GM18508 (cell line): ENCODE results near the gene STK32B.
"Not testable (repeated sequence)": the region's sequence is repeated elsewhere in the genome, so short reads cannot be mapped to it uniquely, and the experiment has no call there.

Experiments used
- ATAC-seq: cut with Tn5 transposase; IDR thresholded peaks from one replicate; pipeline ENCODE4 v1.9.1; 2021; ENCODE audit warnings: moderate number of reproducible peaks; ENCODE audit not compliant: insufficient read depth, unreplicated experiment

The STK32B gene

DNA sequence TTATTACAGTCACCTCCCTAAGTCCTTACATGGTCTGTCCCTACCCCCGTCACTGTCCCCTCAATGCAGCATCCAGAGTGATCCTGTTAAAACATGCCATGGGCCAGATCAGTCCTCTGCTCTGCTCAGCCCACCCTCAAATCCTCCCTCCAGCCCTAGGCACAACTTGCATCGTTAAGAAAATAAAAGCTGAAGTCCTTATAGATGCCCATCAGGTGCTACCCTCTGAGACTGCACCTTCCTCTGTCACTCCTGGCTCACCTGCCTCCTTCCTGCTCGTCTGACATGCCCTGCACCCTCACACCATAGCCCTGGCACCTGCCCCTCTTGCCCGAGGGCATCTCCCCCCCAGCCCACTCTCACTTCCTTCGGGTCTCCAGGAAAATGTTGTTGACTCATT lies 4.1 kb downstream of the STK32B start:
- no peak for ATAC-seq

DNA sequence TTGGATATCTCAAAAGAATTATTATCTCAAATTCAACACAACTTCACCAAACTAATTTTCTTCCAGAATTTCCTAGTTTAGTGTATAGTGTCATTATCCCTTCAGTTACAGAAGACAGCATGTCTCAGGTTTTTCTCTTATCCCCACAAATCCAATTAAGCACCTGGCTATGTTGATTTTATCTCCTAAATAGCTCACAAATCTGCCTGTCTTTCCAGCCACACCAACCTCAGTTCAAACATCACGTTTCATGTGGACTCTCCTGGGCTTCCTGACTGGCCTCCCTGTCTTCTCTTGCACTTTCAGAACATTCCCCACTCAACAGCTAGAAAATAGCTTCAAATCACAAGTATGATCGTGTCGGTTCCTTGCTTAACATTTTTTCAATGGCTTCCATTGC lies 14.8 kb downstream of the STK32B start:
- no peak for ATAC-seq

DNA sequence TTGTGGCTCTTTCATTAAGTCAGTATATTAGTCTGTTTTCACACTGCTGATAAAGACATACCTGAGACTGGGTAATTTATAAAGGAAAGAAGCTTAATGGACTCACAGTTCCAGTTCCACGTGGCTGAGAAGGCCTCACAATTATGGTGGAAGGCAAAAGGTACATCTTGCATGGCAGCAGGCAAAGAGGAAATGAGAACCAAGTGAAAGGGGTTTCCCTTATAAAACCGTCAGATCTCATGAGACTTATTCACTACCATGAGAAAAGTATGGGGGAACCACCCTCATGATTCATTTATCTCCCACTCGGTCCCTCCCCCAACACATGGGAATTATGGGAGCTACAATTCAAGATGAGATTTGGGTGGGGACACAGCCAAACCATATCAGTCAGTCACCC lies 15.7 kb downstream of the STK32B start:
- not testable (repeated sequence) for ATAC-seq

DNA sequence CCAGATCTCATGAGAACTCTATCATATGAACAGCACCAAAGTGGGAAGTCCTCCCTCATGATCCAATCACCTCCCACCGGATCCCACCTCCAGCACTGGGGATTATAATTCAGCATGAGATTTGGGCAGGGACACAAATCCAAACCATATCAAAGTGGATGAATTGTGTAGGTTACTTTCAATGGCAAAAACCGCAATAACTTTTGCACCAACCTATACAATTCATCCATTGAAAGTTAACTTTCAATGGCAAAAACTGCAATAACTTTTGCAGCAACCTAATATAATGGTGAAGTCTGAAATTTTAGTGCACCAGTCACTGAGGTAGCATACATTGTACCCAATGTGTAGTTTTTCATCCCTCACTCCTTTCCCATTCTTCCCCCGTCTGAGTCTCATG lies 16.6 kb downstream of the STK32B start:
- no peak for ATAC-seq

DNA sequence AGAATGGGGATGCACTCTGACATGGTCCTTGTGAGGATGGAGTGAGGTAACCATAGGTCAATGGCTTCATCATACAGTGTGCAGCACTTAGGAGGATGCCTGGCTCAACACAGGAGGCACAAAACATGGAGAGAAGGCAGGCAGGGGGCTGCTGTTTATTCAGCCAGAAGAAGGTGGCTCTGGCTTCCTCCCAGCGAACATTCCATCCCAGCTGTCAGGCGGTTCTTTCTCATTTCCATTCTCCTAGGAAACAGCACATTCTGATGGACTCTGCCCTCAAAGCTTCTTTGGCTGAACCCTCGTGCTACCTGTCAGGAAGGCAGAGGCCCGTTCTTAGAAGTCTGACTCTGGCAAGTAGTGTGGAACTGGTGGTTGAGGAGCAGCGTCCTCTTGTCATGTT lies 18.6 kb downstream of the STK32B start:
- no peak for ATAC-seq

DNA sequence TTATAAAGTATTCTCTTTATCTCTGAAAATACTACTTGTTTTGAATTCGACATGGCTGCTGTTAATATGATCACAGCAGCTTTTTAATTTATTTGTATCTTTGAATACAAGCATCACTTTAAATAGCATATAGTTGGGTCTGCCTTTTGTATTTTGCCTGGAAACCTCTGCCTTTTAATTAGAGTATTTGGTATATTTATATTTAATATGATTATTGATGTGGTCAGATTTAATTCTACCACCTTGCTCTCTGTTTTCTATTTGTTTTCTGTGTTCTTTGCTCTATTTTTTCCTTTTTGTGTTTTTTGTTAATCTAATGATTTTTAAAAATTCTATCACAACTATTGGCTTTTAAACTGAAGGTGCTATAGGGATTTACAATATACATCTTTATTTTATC lies 21.7 kb downstream of the STK32B start:
- no peak for ATAC-seq

DNA sequence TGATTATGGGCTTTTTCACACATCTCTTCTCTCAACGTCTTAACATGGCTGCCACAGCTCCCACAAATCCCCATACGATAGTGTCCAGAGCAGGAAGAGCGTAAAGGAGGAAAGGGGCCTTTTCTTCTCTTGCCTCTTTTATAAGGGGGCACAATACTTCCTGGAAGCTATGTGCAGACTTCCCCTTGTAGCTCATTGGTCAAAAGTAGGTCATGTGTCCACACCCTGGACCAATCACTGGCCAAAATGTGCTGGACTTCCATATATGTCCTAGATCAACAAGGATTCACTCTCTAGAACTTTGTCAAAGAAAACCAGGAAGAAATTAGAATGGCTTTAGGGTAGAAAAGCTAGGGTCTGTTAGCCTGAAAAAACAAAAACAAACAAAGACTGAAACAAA lies 26.7 kb downstream of the STK32B start:
- ATAC-seq = no peak

DNA sequence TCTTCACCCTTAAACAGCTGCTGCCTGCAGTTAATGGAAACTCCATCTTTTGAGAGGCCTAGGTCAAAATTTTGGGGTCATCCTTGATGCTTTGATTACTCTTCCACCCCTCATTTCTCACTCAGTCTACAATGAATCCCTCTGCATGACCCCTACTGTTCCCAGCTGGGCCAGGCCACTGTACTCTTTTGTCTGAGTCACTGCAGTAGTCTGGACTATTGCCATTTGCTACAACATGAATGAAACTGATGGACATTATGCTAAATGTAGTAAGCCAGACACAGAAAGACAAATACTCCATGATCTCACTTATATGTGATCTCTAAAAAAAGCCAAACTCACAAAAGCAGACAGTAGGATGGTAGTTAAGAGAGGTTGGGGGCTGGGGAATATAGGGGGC lies 28.3 kb downstream of the STK32B start:
- no peak for ATAC-seq

DNA sequence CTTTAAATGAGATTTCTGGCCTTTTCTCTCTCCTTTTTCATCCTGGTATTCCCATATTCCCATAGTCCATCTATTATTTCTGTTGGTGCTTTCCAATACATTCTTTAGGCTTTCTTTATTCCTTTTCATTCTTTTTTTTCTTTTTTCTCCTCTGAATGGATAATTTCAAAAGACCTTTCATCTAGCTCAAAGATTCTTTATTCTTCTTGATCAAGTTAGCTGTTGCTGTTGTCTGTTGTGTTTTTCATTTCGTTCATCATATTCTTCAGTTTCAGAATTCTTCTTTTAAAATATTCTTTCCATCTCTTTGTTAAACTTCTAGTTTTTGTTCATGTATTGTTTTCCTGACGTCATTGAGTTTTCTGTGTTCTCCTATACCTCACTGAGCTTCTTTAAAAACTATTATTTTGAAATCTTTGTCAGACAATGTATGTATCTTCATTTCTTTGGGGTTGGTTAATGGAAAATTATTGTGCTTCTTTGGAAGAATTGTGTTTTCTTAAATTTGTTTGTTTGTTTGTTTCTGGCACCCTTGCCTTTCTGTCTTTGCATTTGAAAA lies 30.2 kb downstream of the STK32B start:
- ATAC-seq = no peak

DNA sequence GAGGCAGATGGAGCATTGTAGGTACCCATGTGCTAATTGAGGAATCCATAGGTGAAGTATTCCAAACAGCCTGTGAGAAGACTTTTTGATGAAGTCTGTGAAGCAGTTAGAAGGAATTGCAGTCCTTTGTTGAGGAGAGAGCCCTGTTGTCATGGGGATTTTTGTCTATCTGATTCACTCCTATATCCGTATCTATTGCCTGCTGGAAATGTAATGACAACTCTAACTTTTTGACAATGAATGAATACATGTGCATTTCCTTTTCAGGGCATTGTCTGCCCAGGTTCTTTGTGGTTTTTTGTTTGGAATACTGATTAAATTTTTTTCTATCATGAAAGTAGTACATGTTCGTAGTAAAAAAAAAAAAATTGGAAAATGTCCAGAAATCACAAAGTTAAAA lies 31.1 kb downstream of the STK32B start:
- ATAC-seq = no peak

DNA sequence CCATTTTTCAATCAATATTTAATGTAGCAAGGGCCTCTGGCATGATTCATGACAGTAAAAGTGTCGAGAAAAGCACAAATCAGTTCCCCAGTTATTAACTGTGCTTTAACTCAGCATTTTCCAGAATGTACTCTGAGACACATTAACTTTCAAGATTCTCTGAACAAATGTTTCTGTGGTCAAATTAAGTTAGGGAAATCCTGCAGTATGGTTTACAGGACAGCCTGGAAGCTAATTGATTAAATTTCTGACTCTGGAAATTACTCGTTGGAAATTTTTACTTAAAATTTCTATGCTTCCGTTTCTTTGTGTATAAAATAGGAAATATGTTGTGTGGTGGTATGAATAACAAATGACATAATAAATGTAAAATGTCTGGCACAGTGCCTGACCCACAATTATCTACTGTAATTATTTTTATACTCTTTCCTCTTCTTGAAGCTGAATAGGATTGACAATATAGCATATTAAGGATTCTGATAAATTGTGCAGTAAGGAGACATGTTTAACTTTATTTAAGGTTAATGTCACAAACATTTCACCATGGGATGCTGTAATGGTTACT lies 33.7 kb downstream of the STK32B start:
- ATAC-seq = no peak

DNA sequence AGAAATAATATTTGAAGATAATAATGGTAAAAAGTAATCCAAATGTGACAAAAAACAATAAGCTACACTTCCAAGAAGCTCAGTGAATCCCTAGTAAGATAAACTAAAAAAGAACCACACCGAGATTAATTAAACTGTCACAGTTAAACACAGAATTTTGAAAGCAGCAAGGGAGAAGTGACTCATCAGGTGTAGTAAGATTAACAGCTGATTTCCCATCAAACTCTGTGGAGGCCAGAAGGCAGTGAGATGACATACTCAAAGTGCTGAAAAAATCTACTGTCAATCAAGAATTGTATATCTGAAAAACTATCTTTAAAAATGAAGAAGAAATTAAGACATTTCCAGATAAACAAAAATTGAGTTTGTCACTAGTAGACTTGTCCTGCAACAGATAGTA lies 35.3 kb downstream of the STK32B start:
- ATAC-seq = no peak

DNA sequence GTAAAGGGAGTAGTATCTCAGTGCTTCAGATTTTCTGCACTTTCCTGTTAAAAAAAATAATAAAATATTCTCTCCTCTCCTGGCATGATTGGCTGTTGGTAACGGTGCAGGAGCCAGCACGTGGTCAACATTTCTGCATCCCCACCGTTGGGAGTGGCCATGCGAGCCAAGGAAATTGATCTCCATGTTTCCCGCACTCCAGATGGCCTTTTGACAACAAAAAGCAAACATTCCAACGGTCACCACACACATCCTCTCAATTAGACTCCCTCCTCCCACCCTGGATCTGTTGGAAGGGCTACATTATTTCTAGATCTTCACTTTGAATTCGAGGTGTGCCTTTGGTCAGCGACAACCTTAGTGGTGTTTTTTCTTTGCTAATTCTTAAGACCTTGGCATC lies 45.0 kb downstream of the STK32B start:
- ATAC-seq = no peak

DNA sequence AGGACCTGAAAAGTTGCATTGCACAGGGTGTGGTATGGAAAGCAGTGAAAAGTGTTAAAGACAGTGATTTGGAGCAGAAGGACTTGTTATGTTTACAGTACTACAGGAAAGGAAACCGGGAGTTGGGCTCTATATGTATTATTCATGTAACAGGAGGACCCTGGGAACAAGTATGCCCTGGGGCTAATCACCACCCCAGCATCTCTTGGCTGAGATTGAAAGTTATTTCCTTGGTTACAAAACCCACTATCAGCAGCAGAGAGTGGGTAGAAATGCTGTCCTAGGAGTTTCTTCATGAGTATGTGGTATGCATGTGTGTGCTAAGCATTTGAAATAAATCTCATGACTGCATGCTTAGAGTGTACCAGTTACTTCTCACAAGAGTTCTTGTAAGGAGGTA lies 46.9 kb downstream of the STK32B start:
- ATAC-seq = no peak

DNA sequence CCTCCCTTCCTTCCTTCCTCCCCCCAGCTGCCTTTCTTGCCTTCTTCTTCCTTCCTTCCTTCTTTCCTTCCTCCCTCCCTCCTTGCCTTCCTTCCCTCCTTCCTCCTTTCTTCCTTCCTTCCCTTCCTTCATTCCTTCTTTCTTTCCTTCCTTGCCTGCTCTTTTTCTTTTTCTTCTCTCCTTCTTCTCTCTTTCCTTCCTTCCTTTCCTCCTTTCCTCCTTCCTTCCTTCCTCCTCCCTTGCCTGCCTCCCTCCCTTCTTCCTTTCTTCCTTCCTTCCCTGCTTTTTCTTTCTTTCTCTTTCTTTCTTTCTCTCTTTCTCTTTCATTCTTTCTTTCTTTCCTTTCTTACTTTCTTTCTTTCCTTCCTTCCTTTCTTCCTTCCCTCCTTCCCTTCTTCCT lies 49.1 kb downstream of the STK32B start:
- no peak for ATAC-seq

DNA sequence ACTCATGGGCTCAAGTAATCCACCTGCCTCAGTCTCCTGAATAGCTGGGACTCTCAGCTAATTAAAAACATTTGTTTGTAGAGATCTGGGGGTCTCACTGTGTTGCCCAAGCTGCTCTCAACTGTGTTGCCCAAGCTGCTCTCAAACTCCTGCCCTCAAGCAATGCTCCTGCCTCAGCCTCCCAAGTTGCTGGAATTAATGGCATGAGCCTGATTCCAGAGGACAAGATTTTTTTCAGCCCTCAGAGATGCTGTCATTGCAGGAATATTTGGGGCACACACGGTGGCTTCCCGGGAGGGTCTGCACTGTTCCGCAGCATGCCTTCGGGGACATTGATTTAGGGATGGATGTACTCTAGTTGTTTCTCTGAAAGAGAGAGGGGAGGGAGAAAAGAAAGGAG lies 49.7 kb downstream of the STK32B start:
- ATAC-seq = no peak

DNA sequence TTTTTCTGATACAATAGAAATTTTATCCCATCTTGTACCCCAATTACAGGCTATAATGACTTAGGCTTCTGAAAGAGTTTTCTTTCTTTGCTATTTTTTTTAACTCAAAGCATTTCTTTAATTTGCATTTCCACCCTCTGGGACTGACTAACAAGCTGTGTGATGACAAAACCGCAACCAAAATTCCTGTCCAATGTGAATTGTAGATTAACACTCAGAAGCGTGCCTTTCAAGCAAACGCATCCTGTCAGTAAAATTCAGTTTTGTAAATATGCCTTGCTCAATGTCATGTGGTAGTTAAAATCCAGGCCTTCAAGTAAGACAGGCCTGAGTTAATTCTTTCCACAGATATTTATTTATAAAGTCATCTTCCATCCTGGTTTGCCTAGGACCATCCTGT lies 50.3 kb downstream of the STK32B start:
- no peak for ATAC-seq

DNA sequence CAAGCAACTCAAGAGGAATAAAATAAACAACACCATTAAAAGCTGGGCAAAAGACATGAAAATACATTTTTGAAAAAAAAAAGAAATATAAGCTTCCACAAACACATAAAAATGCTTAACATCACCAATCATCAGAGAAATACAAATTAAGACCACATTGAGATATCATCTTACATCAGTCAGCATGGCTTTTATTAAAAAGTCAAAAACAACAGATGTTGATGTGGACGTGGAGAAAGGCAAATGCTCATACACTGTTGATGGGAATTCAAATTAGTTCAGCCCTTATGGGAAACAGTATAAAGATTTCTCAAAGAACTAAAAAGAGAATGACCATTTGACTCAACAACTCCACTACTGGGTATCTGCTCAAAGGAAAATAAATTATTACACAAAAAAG lies 59.6 kb downstream of the STK32B start:
- ATAC-seq = no peak

DNA sequence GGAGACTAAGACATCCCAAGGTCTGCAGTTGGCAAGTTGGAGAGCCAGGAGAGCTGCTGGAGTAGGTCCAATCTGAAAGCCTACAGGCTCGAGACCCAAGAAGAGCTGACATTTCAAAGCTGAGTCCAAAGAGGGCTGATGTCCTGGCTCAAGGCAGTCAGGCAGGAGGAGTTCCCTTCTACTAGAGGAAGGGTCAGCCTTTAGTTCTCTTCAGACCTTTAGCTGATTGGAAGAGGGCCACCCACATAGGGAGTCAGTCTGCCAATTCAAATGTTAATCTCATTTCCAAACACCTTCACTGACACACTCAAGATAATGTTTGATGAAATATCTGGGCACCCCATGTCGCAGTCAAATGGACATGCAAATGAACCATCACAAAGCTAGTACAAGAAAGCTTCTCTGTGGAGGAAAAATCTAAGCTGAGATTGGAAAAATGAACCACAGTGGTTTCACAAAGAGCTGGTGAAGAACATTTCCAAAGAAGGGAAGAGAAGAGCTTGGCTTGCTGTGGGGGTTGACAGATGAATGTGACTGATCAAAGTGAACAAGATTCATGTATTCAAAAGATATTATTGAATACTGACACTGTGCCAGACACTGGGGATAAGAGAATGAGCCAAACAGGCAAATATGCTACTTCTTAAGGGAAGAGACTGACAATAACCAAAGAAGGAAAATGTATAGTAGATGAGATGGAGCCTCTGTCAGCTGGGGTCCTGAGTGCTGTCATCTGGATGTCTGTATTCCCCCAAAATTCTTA lies 61.2 kb downstream of the STK32B start:
- no peak for ATAC-seq

DNA sequence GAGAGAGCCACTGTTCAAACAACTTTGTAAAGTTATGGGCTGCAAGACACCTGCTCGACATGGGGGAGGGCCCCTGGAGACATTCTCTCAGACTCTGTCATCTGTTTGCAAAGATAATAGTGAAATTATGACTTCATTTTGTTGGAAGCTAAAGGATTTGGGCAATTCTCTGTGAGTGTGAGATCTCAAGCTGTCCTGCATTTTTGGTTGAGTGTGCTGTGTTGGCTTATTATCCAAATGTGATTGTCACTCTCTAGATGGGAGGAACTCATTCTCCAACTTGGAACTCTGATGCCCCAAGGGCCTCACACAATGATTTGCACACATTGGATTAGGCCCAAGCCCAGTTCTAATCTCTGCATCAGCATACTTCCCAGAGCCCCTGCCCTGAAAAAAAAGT lies 63.7 kb downstream of the STK32B start:
- no peak for ATAC-seq

DNA sequence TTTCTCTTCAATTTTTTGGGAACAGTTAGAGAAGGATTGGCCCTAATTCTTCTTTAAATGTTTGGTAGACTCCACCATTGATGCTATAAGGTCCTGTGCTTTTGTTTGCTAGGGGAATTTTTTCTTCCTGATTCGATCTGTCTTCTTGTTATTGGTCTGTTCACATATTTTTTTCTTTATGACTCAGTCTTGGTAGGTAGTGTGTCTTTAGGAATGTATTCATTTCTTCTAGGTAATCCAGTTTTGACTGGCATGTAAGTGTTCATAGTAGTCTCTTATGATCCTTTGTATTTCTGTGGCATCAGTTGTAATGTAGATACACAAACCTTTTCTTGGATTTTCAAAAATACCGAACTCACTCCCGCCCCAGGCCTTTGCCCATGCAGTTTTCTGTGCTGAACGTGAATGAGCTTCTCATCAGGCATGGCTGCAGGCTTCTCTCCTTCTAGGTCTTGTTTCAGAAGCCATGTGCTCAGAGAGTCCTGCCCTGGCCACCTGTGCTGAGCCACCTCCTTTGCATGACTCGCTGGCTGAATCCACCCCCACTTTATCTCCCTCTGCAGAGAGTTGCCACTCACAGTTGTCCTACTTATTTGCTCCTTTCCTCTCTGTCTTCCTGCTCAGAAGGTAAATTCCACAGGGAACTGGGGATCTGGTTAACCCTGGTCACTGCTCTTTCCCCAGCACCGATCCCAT lies 67.0 kb downstream of the STK32B start:
- no peak for ATAC-seq
